Measurements from ENCODE around the gene MED15.

DNA sequence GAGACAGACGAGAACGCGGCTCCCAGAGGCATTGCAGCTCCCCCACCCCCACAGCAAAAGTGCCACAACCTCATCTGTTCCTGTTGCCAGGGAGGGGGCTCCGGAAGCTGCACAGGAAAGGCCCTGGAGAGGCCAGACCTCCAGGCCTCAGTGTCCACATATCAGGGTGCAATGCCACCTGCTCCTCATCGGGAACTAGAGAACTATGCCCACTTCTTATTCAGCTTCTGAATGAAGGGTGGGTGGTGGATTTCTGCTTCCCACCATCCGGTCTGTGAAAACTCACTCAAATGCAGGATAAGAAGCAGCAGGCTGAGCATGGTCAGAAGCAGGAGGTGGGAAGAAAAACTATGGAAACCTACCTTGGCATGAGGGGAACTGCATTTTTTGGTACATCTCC lies 105.9 kb downstream of the MED15 start:
- TF ChIP-seq CTCF (conservative IDR thresholded peaks at IDR 0.05; ENCODE audit: low read depth in 2 of 2) (no peak), POLR2AphosphoS5 (IDR thresholded peaks at IDR 0.05; ENCODE audit: low read depth) (no peak), EZH2 (IDR thresholded peaks at IDR 0.05; ENCODE audit: low read depth, unreplicated experiment) (no peak), STAT1 (IDR thresholded peaks at IDR 0.05; ENCODE audit: unreplicated experiment) (no peak), ETS1 (IDR thresholded peaks at IDR 0.05) (no peak), ZNF331 (CRISPR knock-in tag; IDR thresholded peaks at IDR 0.05; ENCODE audit: low read depth) (no peak)
- TF ChIP-seq, protein P1, sequence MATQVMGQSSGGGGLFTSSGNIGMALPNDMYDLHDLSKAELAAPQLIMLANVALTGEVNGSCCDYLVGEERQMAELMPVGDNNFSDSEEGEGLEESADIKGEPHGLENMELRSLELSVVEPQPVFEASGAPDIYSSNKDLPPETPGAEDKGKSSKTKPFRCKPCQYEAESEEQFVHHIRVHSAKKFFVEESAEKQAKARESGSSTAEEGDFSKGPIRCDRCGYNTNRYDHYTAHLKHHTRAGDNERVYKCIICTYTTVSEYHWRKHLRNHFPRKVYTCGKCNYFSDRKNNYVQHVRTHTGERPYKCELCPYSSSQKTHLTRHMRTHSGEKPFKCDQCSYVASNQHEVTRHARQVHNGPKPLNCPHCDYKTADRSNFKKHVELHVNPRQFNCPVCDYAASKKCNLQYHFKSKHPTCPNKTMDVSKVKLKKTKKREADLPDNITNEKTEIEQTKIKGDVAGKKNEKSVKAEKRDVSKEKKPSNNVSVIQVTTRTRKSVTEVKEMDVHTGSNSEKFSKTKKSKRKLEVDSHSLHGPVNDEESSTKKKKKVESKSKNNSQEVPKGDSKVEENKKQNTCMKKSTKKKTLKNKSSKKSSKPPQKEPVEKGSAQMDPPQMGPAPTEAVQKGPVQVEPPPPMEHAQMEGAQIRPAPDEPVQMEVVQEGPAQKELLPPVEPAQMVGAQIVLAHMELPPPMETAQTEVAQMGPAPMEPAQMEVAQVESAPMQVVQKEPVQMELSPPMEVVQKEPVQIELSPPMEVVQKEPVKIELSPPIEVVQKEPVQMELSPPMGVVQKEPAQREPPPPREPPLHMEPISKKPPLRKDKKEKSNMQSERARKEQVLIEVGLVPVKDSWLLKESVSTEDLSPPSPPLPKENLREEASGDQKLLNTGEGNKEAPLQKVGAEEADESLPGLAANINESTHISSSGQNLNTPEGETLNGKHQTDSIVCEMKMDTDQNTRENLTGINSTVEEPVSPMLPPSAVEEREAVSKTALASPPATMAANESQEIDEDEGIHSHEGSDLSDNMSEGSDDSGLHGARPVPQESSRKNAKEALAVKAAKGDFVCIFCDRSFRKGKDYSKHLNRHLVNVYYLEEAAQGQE (IDR thresholded peaks at IDR 0.05; ENCODE audit: unreplicated experiment): no peak
